Measurements from ENCODE around the gene FNDC3B. TPM values are rescaled to one million over a fixed set of nuclear protein-coding genes. Genes with fewer than 3 reads are reported as not detected.
A peak's percentile ranks its signal among the peaks of the same experiment; 100 is the strongest.
"Not testable (repeated sequence)": the region's sequence is repeated elsewhere in the genome, so short reads cannot be mapped to it uniquely, and the experiment has no call there.

The FNDC3B gene
- total RNA-seq: 10 to 100 TPM; 23.9 to 61.9 (median 37.0) TPM

DNA sequence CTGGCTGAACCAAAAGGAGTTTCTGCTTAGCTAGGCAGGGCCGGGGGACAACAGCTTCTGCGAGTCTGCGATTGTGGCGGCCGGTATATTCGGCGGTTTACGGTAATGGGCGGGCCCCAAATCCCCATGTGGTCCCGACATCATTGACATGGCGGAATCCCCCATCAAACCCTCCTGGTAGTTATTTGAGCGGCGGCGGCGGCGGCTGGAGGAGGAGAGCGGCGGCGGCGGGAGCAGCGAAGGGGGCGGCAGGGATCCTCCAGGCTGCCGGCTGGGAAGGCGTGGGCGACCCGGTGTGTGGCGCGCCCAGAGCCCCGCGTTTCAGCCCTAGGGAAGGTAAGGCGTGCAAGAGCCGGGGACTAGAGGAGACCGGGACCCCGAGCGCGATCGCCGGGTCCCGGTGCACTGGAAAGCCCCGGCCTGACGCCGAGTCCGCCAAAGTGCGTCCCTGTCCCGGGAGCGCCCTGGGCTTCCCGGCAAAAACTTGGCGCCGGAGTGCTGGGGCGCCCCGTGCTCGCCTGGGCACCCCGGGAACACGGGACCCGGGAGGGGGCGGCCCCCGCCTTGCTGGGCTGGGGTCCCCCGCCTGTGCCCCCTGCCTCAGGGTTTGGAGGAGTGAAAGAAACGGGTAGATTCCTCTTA, at the start of gene FNDC3B:
TSS of gene FNDC3B (plus strand) at position 143 of the 642 bp plus-strand sequence. CDS start 72,902 bp downstream, outside the sequence.
- Histone ChIP-seq H3K27me3 (no peaks in the 10 kb centered on the region), H3K27ac (peak within 1 kb of the TSS; percentile 100), H3K9me3 (no peaks in the 10 kb centered on the region), H3K36me3 (no peaks in the 10 kb centered on the region), H3K4me1 (peaks cover 41% of the 10 kb centered on the region), H3K4me3 (peak within 1 kb of the TSS; percentile 100)
- TF ChIP-seq POLR2A (IDR thresholded peaks at IDR 0.05) (peak; percentile 71 to 91), POLR2AphosphoS5 (IDR thresholded peaks at IDR 0.05) (peak in 2 of 3 donors; percentile 66 to 85), EP300 (IDR thresholded peaks at IDR 0.05) (no peak)
- TF ChIP-seq, protein P1, sequence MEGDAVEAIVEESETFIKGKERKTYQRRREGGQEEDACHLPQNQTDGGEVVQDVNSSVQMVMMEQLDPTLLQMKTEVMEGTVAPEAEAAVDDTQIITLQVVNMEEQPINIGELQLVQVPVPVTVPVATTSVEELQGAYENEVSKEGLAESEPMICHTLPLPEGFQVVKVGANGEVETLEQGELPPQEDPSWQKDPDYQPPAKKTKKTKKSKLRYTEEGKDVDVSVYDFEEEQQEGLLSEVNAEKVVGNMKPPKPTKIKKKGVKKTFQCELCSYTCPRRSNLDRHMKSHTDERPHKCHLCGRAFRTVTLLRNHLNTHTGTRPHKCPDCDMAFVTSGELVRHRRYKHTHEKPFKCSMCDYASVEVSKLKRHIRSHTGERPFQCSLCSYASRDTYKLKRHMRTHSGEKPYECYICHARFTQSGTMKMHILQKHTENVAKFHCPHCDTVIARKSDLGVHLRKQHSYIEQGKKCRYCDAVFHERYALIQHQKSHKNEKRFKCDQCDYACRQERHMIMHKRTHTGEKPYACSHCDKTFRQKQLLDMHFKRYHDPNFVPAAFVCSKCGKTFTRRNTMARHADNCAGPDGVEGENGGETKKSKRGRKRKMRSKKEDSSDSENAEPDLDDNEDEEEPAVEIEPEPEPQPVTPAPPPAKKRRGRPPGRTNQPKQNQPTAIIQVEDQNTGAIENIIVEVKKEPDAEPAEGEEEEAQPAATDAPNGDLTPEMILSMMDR (IDR thresholded peaks at IDR 0.05): no peak
- WGBS: 0% methylated on average over 27 of the region's 59 CpGs
- DNase-seq (ENCODE audit: low spot score in 2 of 2): peak; percentile 95 to 97

- DNase-seq (ENCODE audit: low spot score in 2 of 2); H3K27ac ChIP-seq; H3K4me3 ChIP-seq; H3K4me1 ChIP-seq; H3K36me3 ChIP-seq; H3K27me3 ChIP-seq; H3K9me3 ChIP-seq: not testable (repeated sequence)
- 92% methylated on average over 3 of the region's 3 CpGs for WGBS
Observed at GRCh38 chr3:171990239-171990638, 49.1 kb upstream of the FNDC3B start.

DNA sequence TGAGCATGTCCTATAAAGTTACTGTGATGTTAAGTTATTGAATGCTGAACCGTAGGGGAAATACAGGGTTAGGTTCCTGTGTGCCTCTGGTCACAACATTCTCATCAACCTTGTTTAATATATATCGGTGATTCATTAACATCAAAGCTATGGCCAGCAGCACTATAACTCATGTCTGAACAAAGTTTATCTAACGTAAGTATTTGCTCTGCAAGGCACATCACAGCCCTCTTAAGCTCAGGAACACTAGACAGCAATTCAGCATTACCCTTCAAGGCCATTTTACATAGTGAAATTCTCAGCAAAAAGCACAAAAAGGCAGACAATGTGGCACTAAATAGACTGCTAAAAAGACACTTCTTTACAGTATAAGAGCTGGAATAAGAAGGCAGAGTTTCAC, 48.2 kb upstream of the FNDC3B start:
- H3K9me3 ChIP-seq: no peaks in the 10 kb centered on the region
- no peaks in the 10 kb centered on the region for H3K27me3 ChIP-seq
- no peak for DNase-seq (ENCODE audit: low spot score in 2 of 2)
- no peak overlapping the region for H3K27ac ChIP-seq
- no peaks in the 10 kb centered on the region for H3K4me1 ChIP-seq
- WGBS: 78% methylated on average over 3 of the region's 3 CpGs
- no peaks in the 10 kb centered on the region for H3K36me3 ChIP-seq
- TF ChIP-seq POLR2A (IDR thresholded peaks at IDR 0.05): no peak
- no peak overlapping the region for H3K4me3 ChIP-seq

DNA sequence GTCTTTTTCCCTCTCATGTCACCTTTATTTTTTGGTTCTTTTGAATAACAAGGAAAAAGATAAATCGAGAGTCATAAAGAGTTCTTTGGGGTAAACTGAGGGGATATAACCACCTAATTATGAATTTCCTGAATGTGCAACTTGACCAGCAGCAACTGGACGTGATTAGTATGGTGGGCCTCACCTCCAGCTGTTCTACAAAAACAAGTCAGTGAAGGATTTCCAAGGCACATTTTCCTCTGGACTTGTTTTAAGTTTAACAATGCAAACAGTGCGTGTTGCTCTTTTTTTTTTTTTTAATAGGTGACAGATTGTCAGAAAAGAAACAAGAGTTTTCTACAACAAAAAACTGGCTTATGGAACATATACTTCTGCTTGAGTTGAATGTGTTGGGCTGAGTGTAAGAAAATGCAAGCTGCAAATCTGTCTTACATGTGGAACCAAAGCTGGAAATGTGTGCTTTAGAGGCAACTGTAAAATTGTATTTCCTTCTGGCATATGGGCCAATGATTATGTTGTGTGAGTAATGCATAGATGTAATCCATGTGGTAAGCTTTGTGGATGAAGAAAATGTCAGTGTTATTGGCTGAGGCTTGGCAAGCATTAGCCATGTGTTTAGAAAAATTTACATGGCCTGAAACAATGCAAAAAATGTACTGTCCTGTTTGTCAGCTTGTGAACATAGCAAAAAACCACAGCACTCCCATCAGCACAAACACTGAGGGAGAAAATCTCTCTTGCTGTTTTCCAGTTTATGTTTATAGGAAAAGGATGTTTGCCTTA, 44.5 kb upstream of the FNDC3B start:
- WGBS: 55% methylated on average over 3 of the region's 3 CpGs
- Histone ChIP-seq H3K4me1 (no peaks in the 10 kb centered on the region), H3K27ac (no peak overlapping the region), H3K27me3 (no peaks in the 10 kb centered on the region), H3K36me3 (no peaks in the 10 kb centered on the region), H3K4me3 (no peak overlapping the region), H3K9me3 (peaks cover 4% of the 10 kb centered on the region)
- TF ChIP-seq POLR2A (IDR thresholded peaks at IDR 0.05) (no peak), POLR2AphosphoS5 (IDR thresholded peaks at IDR 0.05) (no peak), EP300 (IDR thresholded peaks at IDR 0.05) (no peak)
- TF ChIP-seq, protein P1 (IDR thresholded peaks at IDR 0.05): no peak
- DNase-seq (ENCODE audit: low spot score in 2 of 2): no peak

DNA sequence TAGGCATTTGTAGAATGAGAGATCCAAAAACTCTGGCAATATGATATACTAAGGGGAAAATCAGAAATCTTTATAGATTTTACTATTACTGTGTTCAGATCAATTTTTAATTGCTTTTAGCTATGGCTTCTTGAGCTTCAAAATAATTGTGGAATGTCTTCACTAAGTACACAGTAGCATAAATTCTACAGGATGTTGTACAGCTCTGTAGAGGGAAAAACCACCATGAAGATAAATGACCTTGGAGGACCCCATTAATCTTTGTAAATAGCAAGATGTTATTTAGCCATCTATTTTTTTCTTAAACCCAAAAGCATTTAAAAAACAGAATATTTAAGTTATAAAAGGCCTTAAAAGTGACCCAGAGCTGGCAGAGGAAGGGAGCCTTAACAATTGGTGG, 43.9 kb upstream of the FNDC3B start:
- H3K36me3 ChIP-seq: no peaks in the 10 kb centered on the region
- H3K4me3 ChIP-seq: no peak overlapping the region
- H3K9me3 ChIP-seq: peaks cover 4% of the 10 kb centered on the region
- H3K27me3 ChIP-seq: no peaks in the 10 kb centered on the region
- no peak for DNase-seq (ENCODE audit: low spot score in 2 of 2)
- TF ChIP-seq POLR2AphosphoS5 (IDR thresholded peaks at IDR 0.05) (no peak), POLR2A (IDR thresholded peaks at IDR 0.05) (no peak), EP300 (IDR thresholded peaks at IDR 0.05) (no peak)
- TF ChIP-seq, protein P1 (IDR thresholded peaks at IDR 0.05): no peak
- no peak overlapping the region for H3K27ac ChIP-seq
- no peaks in the 10 kb centered on the region for H3K4me1 ChIP-seq

- Histone ChIP-seq H3K36me3 (no peaks in the 10 kb centered on the region), H3K4me1 (no peaks in the 10 kb centered on the region), H3K4me3 (no peak overlapping the region), H3K27me3 (no peaks in the 10 kb centered on the region), H3K9me3 (peaks cover 4% of the 10 kb centered on the region), H3K27ac (no peak overlapping the region)
- no peak for DNase-seq (ENCODE audit: low spot score in 2 of 2)
- 97% methylated on average over 2 of the region's 2 CpGs for WGBS
- no peak for TF ChIP-seq EP300 (IDR thresholded peaks at IDR 0.05)
- TF ChIP-seq, protein P1 (IDR thresholded peaks at IDR 0.05): no peak
- no peak for TF ChIP-seq POLR2AphosphoS5 (IDR thresholded peaks at IDR 0.05)
- no peak for TF ChIP-seq POLR2A (IDR thresholded peaks at IDR 0.05)
Observed at GRCh38 chr3:171996178-171996817, 43.1 kb upstream of the FNDC3B start.

GRCh38 chr3:171998731-171999130, 40.6 kb upstream of the FNDC3B start:
- not testable (repeated sequence) for H3K9me3 ChIP-seq; H3K4me3 ChIP-seq; DNase-seq (ENCODE audit: low spot score in 2 of 2); H3K36me3 ChIP-seq; H3K4me1 ChIP-seq; H3K27ac ChIP-seq; H3K27me3 ChIP-seq
- WGBS: no CpG with 5 or more reads among the region's 24 CpGs

GRCh38 chr3:172001616-172002015, 37.8 kb upstream of the FNDC3B start:
- not testable (repeated sequence) for H3K27me3 ChIP-seq; H3K4me1 ChIP-seq; H3K36me3 ChIP-seq; H3K27ac ChIP-seq; H3K4me3 ChIP-seq; H3K9me3 ChIP-seq; DNase-seq (ENCODE audit: low spot score in 2 of 2)
- 93% methylated on average over 1 of the region's 1 CpG for WGBS

Measured in suprapubic skin (tissue), 4 donors.